GM18907 (cell line): ENCODE measurements around the gene SFR1.

Experiments
- ATAC-seq: cut with Tn5 transposase; IDR thresholded peaks from one replicate; pipeline ENCODE4 v1.9.1; 2021; ENCODE audit warnings: mild to moderate bottlenecking, moderate library complexity; ENCODE audit not compliant: unreplicated experiment

The SFR1 gene

GRCh38 chr10:104104926-104105325 is 17.0 kb upstream of the SFR1 start:
- no peak for ATAC-seq

- ATAC-seq, result peak; percentile 98
Measured at GRCh38 chr10:104109908-104110662, 11.9 kb upstream of the SFR1 start.

GRCh38 chr10:104113376-104113956 is 8.5 kb upstream of the SFR1 start:
- no peak for ATAC-seq

GRCh38 chr10:104117839-104118323 is 4.1 kb upstream of the SFR1 start:
- ATAC-seq, result no peak

- ATAC-seq, result no peak
Measured at GRCh38 chr10:104119996-104120395, 2.0 kb upstream of the SFR1 start.

- no peak for ATAC-seq
Measured at GRCh38 chr10:104120512-104120902, 1.5 kb upstream of the SFR1 start.

GRCh38 chr10:104120903-104121484 is 977 bp upstream of the SFR1 start:
- peak; percentile 39 for ATAC-seq

GRCh38 chr10:104122225-104123107 is 495 bp downstream of the SFR1 start:
- ATAC-seq, result peak; percentile 9

- no peak for ATAC-seq
Measured at GRCh38 chr10:104123397-104123796, 1.4 kb downstream of the SFR1 start.

GRCh38 chr10:104127411-104127810 is 5.4 kb downstream of the SFR1 start:
- ATAC-seq, result no peak

- no peak for ATAC-seq
Measured at GRCh38 chr10:104128214-104128613, 6.2 kb downstream of the SFR1 start.

GRCh38 chr10:104130041-104130440 is 8.1 kb downstream of the SFR1 start:
- no peak for ATAC-seq

- ATAC-seq, result no peak
Measured at GRCh38 chr10:104138131-104138530, 16.2 kb downstream of the SFR1 start.

- ATAC-seq, result no peak
Measured at GRCh38 chr10:104139221-104139620, 17.2 kb downstream of the SFR1 start.

- ATAC-seq, result no peak
Measured at GRCh38 chr10:104142081-104142480, 20.1 kb downstream of the SFR1 start.

- no peak for ATAC-seq
Measured at GRCh38 chr10:104143829-104144228, 21.9 kb downstream of the SFR1 start.

- ATAC-seq, result no peak
Measured at GRCh38 chr10:104144931-104145330, 23.0 kb downstream of the SFR1 start.

GRCh38 chr10:104146882-104147281 is 24.9 kb downstream of the SFR1 start:
- no peak for ATAC-seq

- no peak for ATAC-seq
Measured at GRCh38 chr10:104150139-104150538, 28.2 kb downstream of the SFR1 start.

- no peak for ATAC-seq
Measured at GRCh38 chr10:104151737-104152136, 29.8 kb downstream of the SFR1 start.

- ATAC-seq, result no peak
Measured at GRCh38 chr10:104155591-104155990, 33.6 kb downstream of the SFR1 start.
